Measurements from ENCODE around the gene NTNG1. TPM values are rescaled to one million over a fixed set of nuclear protein-coding genes. Genes with fewer than 3 reads are reported as not detected.

The NTNG1 gene
- total and polyA plus RNA-seq, 10 of the 15 experiments (the other 5 are each of a cell fraction or from before 2014, with no cell fraction given), result 0.18 to 2.3 (median 1.1) TPM; not detected in 1

GRCh38 chr1:107299521-107299920 is 158.7 kb downstream of the NTNG1 start:
- ChIA-PET RAD21 (ENCODE audit: unreplicated experiment) (no interaction called here), CTCF (no interaction called here), POLR2A (no interaction called here), SMC1A (ENCODE audit: uncharacterized antibody, unreplicated experiment) (interaction anchor here (1.2 kb wide), 1 partner anchor 11 kb away, joined by 3 read pairs; no protein-coding TSS in a partner anchor)
- Histone ChIP-seq H3K9ac (ENCODE audit: control insufficient read depth, insufficient read depth, low read length) (no peak overlapping the region), H3K36me3 (ENCODE audit: control insufficient read depth in 2 of 2, insufficient read depth in 2 of 2, low read length in 1 of 2) (no peaks in the 10 kb centered on the region), H3K9me3 (replicated peaks; ENCODE audit: control insufficient read depth, insufficient read depth, low read length) (no peaks in the 10 kb centered on the region), H4K20me1 (ENCODE audit: control insufficient read depth, insufficient read depth) (no peaks in the 10 kb centered on the region), H2AFZ (ENCODE audit: control insufficient read depth, low read depth, low read length) (no peak overlapping the region), H3K4me2 (ENCODE audit: control insufficient read depth, insufficient read depth) (no peak overlapping the region), H3K79me2 (ENCODE audit: control insufficient read depth, insufficient read depth, low read length) (no peaks in the 10 kb centered on the region), H3K4me3 (no peak overlapping the region), H3K4me1 (ENCODE audit: control insufficient read depth, insufficient read depth, low read length) (no peaks in the 10 kb centered on the region), H3K27ac (ENCODE audit: control insufficient read depth, insufficient read depth) (no peak overlapping the region), H3K27me3 (replicated peaks in 1 of 2; ENCODE audit: control insufficient read depth in 2 of 2, insufficient read depth in 2 of 2, low read length in 1 of 2) (no peaks in the 10 kb centered on the region)
- FAIRE-seq (no peak), ATAC-seq (no peak), DNase-seq (ENCODE audit: low read depth, low spot score) (no peak)
- 42% methylated on average over 3 of the region's 3 CpGs for WGBS (ENCODE audit: insufficient coverage, insufficient replicate concordance, low lambda C conversion rate, missing lambda C conversion rate)
- no peak for TF ChIP-seq ZNF217 (IDR thresholded peaks at IDR 0.05)
- no peak for TF ChIP-seq NR2F1 (conservative IDR thresholded peaks at IDR 0.05)
- TF ChIP-seq, protein P1, sequence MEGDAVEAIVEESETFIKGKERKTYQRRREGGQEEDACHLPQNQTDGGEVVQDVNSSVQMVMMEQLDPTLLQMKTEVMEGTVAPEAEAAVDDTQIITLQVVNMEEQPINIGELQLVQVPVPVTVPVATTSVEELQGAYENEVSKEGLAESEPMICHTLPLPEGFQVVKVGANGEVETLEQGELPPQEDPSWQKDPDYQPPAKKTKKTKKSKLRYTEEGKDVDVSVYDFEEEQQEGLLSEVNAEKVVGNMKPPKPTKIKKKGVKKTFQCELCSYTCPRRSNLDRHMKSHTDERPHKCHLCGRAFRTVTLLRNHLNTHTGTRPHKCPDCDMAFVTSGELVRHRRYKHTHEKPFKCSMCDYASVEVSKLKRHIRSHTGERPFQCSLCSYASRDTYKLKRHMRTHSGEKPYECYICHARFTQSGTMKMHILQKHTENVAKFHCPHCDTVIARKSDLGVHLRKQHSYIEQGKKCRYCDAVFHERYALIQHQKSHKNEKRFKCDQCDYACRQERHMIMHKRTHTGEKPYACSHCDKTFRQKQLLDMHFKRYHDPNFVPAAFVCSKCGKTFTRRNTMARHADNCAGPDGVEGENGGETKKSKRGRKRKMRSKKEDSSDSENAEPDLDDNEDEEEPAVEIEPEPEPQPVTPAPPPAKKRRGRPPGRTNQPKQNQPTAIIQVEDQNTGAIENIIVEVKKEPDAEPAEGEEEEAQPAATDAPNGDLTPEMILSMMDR (IDR thresholded peaks at IDR 0.05 in 2 of 3, conservative IDR thresholded peaks at IDR 0.05 in 1 of 3; ENCODE audit: control insufficient read depth in 2 of 3, extremely low read depth in 1 of 3, insufficient read depth in 1 of 3, low read depth in 3 of 3, low read length in 3 of 3), result no peak
- no peak for TF ChIP-seq RB1 (IDR thresholded peaks at IDR 0.05; ENCODE audit: borderline replicate concordance)
- no peak for TF ChIP-seq NFIC (IDR thresholded peaks at IDR 0.05; ENCODE audit: low read depth, low read length)
- TF ChIP-seq CREM (IDR thresholded peaks at IDR 0.05; ENCODE audit: low read depth), result no peak
- TF ChIP-seq FOS (IDR thresholded peaks at IDR 0.05; ENCODE audit: borderline replicate concordance, extremely low read depth, insufficient read length), result no peak
- TF ChIP-seq, protein P2, sequence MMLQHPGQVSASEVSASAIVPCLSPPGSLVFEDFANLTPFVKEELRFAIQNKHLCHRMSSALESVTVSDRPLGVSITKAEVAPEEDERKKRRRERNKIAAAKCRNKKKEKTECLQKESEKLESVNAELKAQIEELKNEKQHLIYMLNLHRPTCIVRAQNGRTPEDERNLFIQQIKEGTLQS (IDR thresholded peaks at IDR 0.05; ENCODE audit: borderline replicate concordance, extremely low read depth, low read depth, low read length), result no peak
- in situ Hi-C loops (cut with MboI), result loop anchor here (25.0 kb wide), 1 partner anchor 238 kb away; no protein-coding TSS in a partner anchor
- intact Hi-C loops (cut with micrococcal nuclease; ENCODE audit: unreplicated experiment), result loop anchor here (10.0 kb wide), 1 partner anchor 545 kb away; no protein-coding TSS in a partner anchor
- no TSS peak for BruUV-seq (replicated peaks)
